Measurements from ENCODE around the gene MYZAP.

DNA sequence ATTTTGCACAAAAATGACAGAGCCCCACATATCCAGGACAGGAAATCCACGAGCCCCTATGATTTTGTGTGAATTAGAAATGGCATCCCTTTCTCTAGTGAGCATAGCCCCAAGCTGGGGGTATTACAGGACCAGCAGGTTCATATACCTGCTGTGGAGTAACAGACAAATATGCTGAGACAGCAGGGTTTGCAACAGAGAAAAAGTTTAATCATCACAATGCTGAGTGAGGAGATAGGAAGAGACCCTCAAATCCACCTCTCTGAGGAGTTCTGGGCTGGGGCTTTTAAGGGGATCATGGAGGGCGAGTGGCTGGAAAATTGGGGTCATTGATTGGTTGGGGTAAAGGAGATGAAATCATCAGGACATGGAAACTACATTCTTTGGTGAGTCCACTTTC lies 8.4 kb upstream of the MYZAP start:
- TF ChIP-seq, protein P1, sequence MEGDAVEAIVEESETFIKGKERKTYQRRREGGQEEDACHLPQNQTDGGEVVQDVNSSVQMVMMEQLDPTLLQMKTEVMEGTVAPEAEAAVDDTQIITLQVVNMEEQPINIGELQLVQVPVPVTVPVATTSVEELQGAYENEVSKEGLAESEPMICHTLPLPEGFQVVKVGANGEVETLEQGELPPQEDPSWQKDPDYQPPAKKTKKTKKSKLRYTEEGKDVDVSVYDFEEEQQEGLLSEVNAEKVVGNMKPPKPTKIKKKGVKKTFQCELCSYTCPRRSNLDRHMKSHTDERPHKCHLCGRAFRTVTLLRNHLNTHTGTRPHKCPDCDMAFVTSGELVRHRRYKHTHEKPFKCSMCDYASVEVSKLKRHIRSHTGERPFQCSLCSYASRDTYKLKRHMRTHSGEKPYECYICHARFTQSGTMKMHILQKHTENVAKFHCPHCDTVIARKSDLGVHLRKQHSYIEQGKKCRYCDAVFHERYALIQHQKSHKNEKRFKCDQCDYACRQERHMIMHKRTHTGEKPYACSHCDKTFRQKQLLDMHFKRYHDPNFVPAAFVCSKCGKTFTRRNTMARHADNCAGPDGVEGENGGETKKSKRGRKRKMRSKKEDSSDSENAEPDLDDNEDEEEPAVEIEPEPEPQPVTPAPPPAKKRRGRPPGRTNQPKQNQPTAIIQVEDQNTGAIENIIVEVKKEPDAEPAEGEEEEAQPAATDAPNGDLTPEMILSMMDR (IDR thresholded peaks at IDR 0.05; ENCODE audit: borderline replicate concordance, extremely low read depth, low read length, poor library complexity, severe bottlenecking): no peak
- TF ChIP-seq EZH2 (IDR thresholded peaks at IDR 0.05; ENCODE audit: borderline replicate concordance, low read depth, low read length, severe bottlenecking): no peak
